GM18861 (cell line): Measurements from ENCODE around the gene LINGO3.
A peak's percentile ranks its signal among the peaks of the same experiment; 100 is the strongest.

Experiments used
- ATAC-seq: cut with Tn5 transposase; IDR thresholded peaks from one replicate; pipeline ENCODE4 v1.9.1; 2021; ENCODE audit not compliant: unreplicated experiment

LINGO3 gene

GRCh38 chr19:2339644-2340310 is 31.8 kb upstream of the LINGO3 start:
- ATAC-seq = no peak

GRCh38 chr19:2338751-2339643 is 31.0 kb upstream of the LINGO3 start:
- ATAC-seq = no peak

GRCh38 chr19:2338055-2338615 is 30.2 kb upstream of the LINGO3 start:
- no peak for ATAC-seq

- ATAC-seq = no peak
Measured at GRCh38 chr19:2337329-2337707, 29.4 kb upstream of the LINGO3 start.

- ATAC-seq = no peak
Measured at GRCh38 chr19:2336528-2337328, 28.8 kb upstream of the LINGO3 start.

GRCh38 chr19:2335848-2336247 is 27.9 kb upstream of the LINGO3 start:
- ATAC-seq = no peak

- ATAC-seq = no peak
Measured at GRCh38 chr19:2334986-2335846, 27.3 kb upstream of the LINGO3 start.

GRCh38 chr19:2334426-2334825 is 26.5 kb upstream of the LINGO3 start:
- ATAC-seq = no peak

GRCh38 chr19:2333807-2334211 is 25.9 kb upstream of the LINGO3 start:
- no peak for ATAC-seq

GRCh38 chr19:2333027-2333806 is 25.3 kb upstream of the LINGO3 start:
- no peak for ATAC-seq

- peak; percentile 37 for ATAC-seq
Measured at GRCh38 chr19:2332341-2333026, 24.5 kb upstream of the LINGO3 start.

GRCh38 chr19:2331601-2332246 is 23.8 kb upstream of the LINGO3 start:
- ATAC-seq = no peak

- ATAC-seq = no peak
Measured at GRCh38 chr19:2330632-2331284, 22.8 kb upstream of the LINGO3 start.

GRCh38 chr19:2330255-2330631 is 22.3 kb upstream of the LINGO3 start:
- no peak for ATAC-seq

GRCh38 chr19:2329501-2329916 is 21.6 kb upstream of the LINGO3 start:
- ATAC-seq = no peak

GRCh38 chr19:2329149-2329478 is 21.2 kb upstream of the LINGO3 start:
- no peak for ATAC-seq

- ATAC-seq = no peak
Measured at GRCh38 chr19:2328401-2329148, 20.6 kb upstream of the LINGO3 start, which contains the start of the genes LSM7 and SPPL2B. TSS of gene LSM7 (minus strand) at chr19:2328586. CDS start at chr19:2328566, 20 bp downstream. TSS of gene SPPL2B (plus strand) at chr19:2328684. CDS start at chr19:2328710, 26 bp downstream.
